K562 (cell line): ENCODE data around the gene IL20RB. TPM values are rescaled to one million over a fixed set of nuclear protein-coding genes. Genes with fewer than 3 reads are reported as not detected.

ENCODE experiments used
- ATAC-seq: fragments of 200-7000 bp; cut with Tn5 transposase; 3 replicates; pipeline ENCODE4 v1.9.1; 2020; ENCODE audit warnings: moderate library complexity
- BruUV-seq: library from RNA; stranded (reverse); fragments of 400-500 nt; replicated peaks from 2 replicates; lab custom pipeline; 2021; lab: Mats Ljungman, UMichigan
- CTCF ChIA-PET: fragments of 300-600 bp; formaldehyde crosslinking; extraction: SDS; loops from one replicate; lab custom pipeline; 2021; ENCODE audit warnings: low intra/inter-chr PET ratio; lab: Yijun Ruan, JAX
- POLR2A ChIA-PET: fragments of 300-600, 350-650 bp; sonication (Branson Sonifier 250); formaldehyde crosslinking; extraction: SDS; loops from one replicate; lab custom pipeline; 2021; ENCODE audit warnings: antibody characterized with exemption, inconsistent platforms; lab: Yijun Ruan, JAX
- DNase-seq, 4 experiments: peaks; one replicate each; pipeline versions ENCODE4 v3.0.0 to v3.0.0-alpha.2; 2011 to 2018; ENCODE audit warnings: low spot score in 3 of 4, mixed read lengths in 3 of 4; ENCODE audit errors: extremely low read depth in 1 of 4
- FAIRE-seq: peaks from 2 replicates; lab custom pipeline; 2011; peaks lifted over from hg19 to GRCh38; lab: Jason Lieb, UNC
- H2AFZ ChIP-seq: 2 replicates; pipeline ENCODE4 v1.6.0; 2011; ENCODE audit warnings: low read depth, low read length, control low read depth, inconsistent platforms
- H3K27ac ChIP-seq: fragments of 200-600 bp; 3 replicates; pipeline ENCODE4 v1.8.0; 2011; ENCODE audit warnings: low read depth, mild to moderate bottlenecking, control low read depth, inconsistent platforms, low read length, moderate library complexity, mixed read lengths; ENCODE audit errors: extremely low read depth
- H3K27me3 ChIP-seq, 2 experiments: fragments of 300-600 bp in 1 of 2; 2 replicates in 1 of 2; 3 replicates in 1 of 2; pipeline versions ENCODE4 v1.6.0 to v1.8.0; 2011; ENCODE audit warnings: inconsistent platforms in 2 of 2, low read length in 2 of 2, mild to moderate bottlenecking in 1 of 2, mixed read lengths in 1 of 2, moderate library complexity in 1 of 2; ENCODE audit not compliant: control insufficient read depth in 2 of 2, insufficient read depth in 2 of 2
- H3K36me3 ChIP-seq: fragments of 300-600 bp; 3 replicates; pipeline ENCODE4 v1.8.0; 2011; ENCODE audit warnings: mild to moderate bottlenecking, low read length, inconsistent platforms; ENCODE audit not compliant: control insufficient read depth, insufficient read depth
- H3K4me1 ChIP-seq, 2 experiments: fragments of 200-600 bp in 1 of 2; replicated peaks in 1 of 2; 2 replicates in 1 of 2; 3 replicates in 1 of 2; pipeline versions ENCODE4 v1.5.1 to v1.8.0; 2011; ENCODE audit warnings: inconsistent platforms in 2 of 2, low read length in 2 of 2, mild to moderate bottlenecking in 1 of 2, mixed read lengths in 1 of 2, moderate library complexity in 1 of 2; ENCODE audit not compliant: control insufficient read depth in 2 of 2, insufficient read depth in 2 of 2
- H3K4me2 ChIP-seq: 2 replicates; pipeline ENCODE4 v1.6.1; 2011; ENCODE audit warnings: low read length, control low read depth, inconsistent platforms, mixed read lengths; ENCODE audit not compliant: insufficient read depth
- H3K4me3 ChIP-seq: fragments of 200-600 bp; sonication (generic), shearing (Covaris generic); 2 replicates; pipeline ENCODE4 v1.5.1; 2016; ENCODE audit warnings: control low read depth, inconsistent platforms
- H3K79me2 ChIP-seq: fragments of 200-600 bp; 3 replicates; pipeline ENCODE4 v1.8.0; 2011; ENCODE audit warnings: low read length, inconsistent platforms; ENCODE audit not compliant: control insufficient read depth, insufficient read depth
- H3K9ac ChIP-seq, 2 experiments: 2 replicates each; pipeline versions ENCODE4 v1.6.0 to v1.6.1; 2011; ENCODE audit warnings: low read depth in 2 of 2, low read length in 2 of 2, control low read depth in 1 of 2, inconsistent platforms in 1 of 2, mild to moderate bottlenecking in 1 of 2, mixed read lengths in 1 of 2; ENCODE audit not compliant: insufficient read depth in 1 of 2
- H3K9me1 ChIP-seq: one replicate; pipeline ENCODE4 v1.6.0; 2011; ENCODE audit warnings: inconsistent platforms, mild to moderate bottlenecking, low read length, moderate library complexity; ENCODE audit not compliant: control insufficient read depth, insufficient read depth
- H3K9me3 ChIP-seq: replicated peaks from 2 replicates; pipeline ENCODE4 v1.5.1; 2011; ENCODE audit warnings: low read depth, low read length, inconsistent platforms; ENCODE audit not compliant: control insufficient read depth, insufficient read depth
- H4K20me1 ChIP-seq: replicated peaks from 2 replicates; pipeline ENCODE4 v1.6.1; 2011; ENCODE audit warnings: low read length, inconsistent platforms, mixed read lengths; ENCODE audit not compliant: control insufficient read depth, insufficient read depth
- ATF2 ChIP-seq: sonication (generic); formaldehyde crosslinking; IDR thresholded peaks from 2 replicates; pipeline ENCODE4 v1.8.1; 2022; ENCODE audit warnings: missing genetic modification reagents
- CCAR2 ChIP-seq: fragments of 200-400 bp; formaldehyde crosslinking; IDR thresholded peaks from 2 replicates; pipeline ENCODE4 v1.6.1; 2017; ENCODE audit warnings: mild to moderate bottlenecking, low read depth, low read length
- GATAD2A ChIP-seq: fragments of 450-650 bp; IDR thresholded peaks from 2 replicates; pipeline ENCODE4 v1.6.1; 2017
- HEY1 ChIP-seq: fragments of 250-450 bp; sonication (Bioruptor Pico); IDR thresholded peaks from 2 replicates; pipeline ENCODE4 v1.5.0; 2020; ENCODE audit warnings: mild to moderate bottlenecking, moderate library complexity, borderline replicate concordance
- NCOA4 ChIP-seq: fragments of 450-650 bp; IDR thresholded peaks from 2 replicates; pipeline ENCODE4 v1.6.1; 2018; ENCODE audit warnings: mild to moderate bottlenecking; ENCODE audit not compliant: partially characterized antibody
- POLR2B ChIP-seq: fragments of 450-650 bp; IDR thresholded peaks from 2 replicates; pipeline ENCODE4 v1.6.1; 2018; ENCODE audit warnings: low read depth; ENCODE audit not compliant: partially characterized antibody
- POLR3A ChIP-seq: IDR thresholded peaks from 2 replicates; pipeline ENCODE4 v1.6.1; 2011; ENCODE audit warnings: borderline replicate concordance, mild to moderate bottlenecking, moderate library complexity; ENCODE audit not compliant: insufficient read length, insufficient read depth; ENCODE audit errors: extremely low read depth
- RB1 ChIP-seq: fragments of 450-650 bp; IDR thresholded peaks from 2 replicates; pipeline ENCODE4 v1.6.1; 2017; ENCODE audit warnings: low read depth, mild to moderate bottlenecking
- SIN3B ChIP-seq: fragments of 450-650 bp; IDR thresholded peaks from 2 replicates; pipeline ENCODE4 v1.6.1; 2017; ENCODE audit warnings: low read depth, mild to moderate bottlenecking, moderate library complexity
- ZEB2 ChIP-seq: fragments of 450-650 bp; IDR thresholded peaks from 2 replicates; pipeline ENCODE4 v1.6.1; 2016
- ZFX ChIP-seq: sonication (generic); formaldehyde crosslinking; IDR thresholded peaks from 2 replicates; pipeline ENCODE4 v1.8.0; 2022; ENCODE audit warnings: mild to moderate bottlenecking, missing genetic modification reagents, moderate library complexity
- ZNF143 ChIP-seq: sonication (generic); formaldehyde crosslinking; IDR thresholded peaks from 2 replicates; pipeline ENCODE4 v1.9.0; 2022; ENCODE audit warnings: mild to moderate bottlenecking, missing genetic modification reagents
- ZNF449 ChIP-seq: fragments of 250-450 bp; sonication (Bioruptor Pico); IDR thresholded peaks from 2 replicates; pipeline ENCODE4 v1.8.0; 2022; ENCODE audit warnings: moderate library complexity, mild to moderate bottlenecking, inconsistent platforms
- in situ Hi-C: fragments of 300-500 bp; cut with MboI; formaldehyde crosslinking; loops from 4 replicates; pipeline ENCODE4 v1.15.0; 2018; ENCODE audit warnings: inconsistent platforms, mixed read lengths
- intact Hi-C: fragments of 100-400 bp; cut with micrococcal nuclease; formaldehyde crosslinking; loops from 2 replicates; pipeline ENCODE4 v1.14.2; 2022
- polyA plus RNA-seq, 8 experiments: library from polyadenylated mRNA; depleted of rRNA in 4 of 8; stranded (reverse) in 5 of 8; unstranded in 3 of 8; fragments of >200 nt; fragmentation: Nextera tagmentation in 2 of 8; fragmentation: Illumina TruSeq in 1 of 8; extraction: Ambion mirVana in 2 of 8; extraction: Trizol in 1 of 8; gene quantifications; 2 replicates each; pipeline versions ENCODE4 v1.2.1 to v1.2.3, GENCODE V29; 2011 to 2014; ENCODE audit warnings: inconsistent platforms in 1 of 8, missing spikeins in 1 of 8
- total RNA-seq, 7 experiments: library from RNA; depleted of rRNA in 6 of 7; stranded (reverse); fragments of >200 nt in 6 of 7; fragmentation: Illumina TruSeq in 2 of 7; extraction: Trizol in 2 of 7; gene quantifications; 2 replicates each; pipeline versions ENCODE4 v1.2.1 to v1.2.3, GENCODE V29; 2011 to 2021; ENCODE audit warnings: low replicate concordance in 1 of 7

IL20RB gene
- total and polyA plus RNA-seq, 9 of the 15 experiments (the other 6 are each of a cell fraction or from before 2014, with no cell fraction given), result 0.77 to 9.9 (median 6.1) TPM

GRCh38 chr3:136928240-136928639 is 29.5 kb upstream of the IL20RB start:
- POLR2A ChIA-PET, result no interaction called here
- BruUV-seq, result no TSS peak
- in situ Hi-C loops, result no loop called here

More at GRCh38 chr3:136928240-136928639, 29.5 kb upstream of the IL20RB start:
- Histone ChIP-seq H3K9me1 (no peaks in the 10 kb centered on the region), H3K27me3 (no peaks in the 10 kb centered on the region), H3K4me2 (no peak overlapping the region), H3K4me1 (no peaks in the 10 kb centered on the region), H3K9me3 (no peaks in the 10 kb centered on the region), H3K79me2 (peaks cover 33% of the 10 kb centered on the region), H4K20me1 (no peaks in the 10 kb centered on the region), H2AFZ (no peak overlapping the region), H3K36me3 (peaks cover 21% of the 10 kb centered on the region; the same call in 2 of the 3 replicates), H3K9ac (no peak overlapping the region), H3K4me3 (no peak overlapping the region), H3K27ac (no peak overlapping the region)
- DNase-seq, result no peak
- CTCF ChIA-PET, result interaction anchor here (0.6 kb wide), 1 partner anchor 658 kb away, joined by 4 read pairs; no protein-coding TSS in a partner anchor
- TF ChIP-seq HEY1 (no peak), POLR3A (no peak), GATAD2A (no peak), POLR2B (no peak), ZFX (CRISPR knock-in tag) (no peak), NCOA4 (no peak), ZNF449 (CRISPR knock-in tag) (no peak), SIN3B (no peak), ATF2 (CRISPR knock-in tag) (no peak), CCAR2 (no peak), ZNF143 (CRISPR knock-in tag) (no peak), ZEB2 (no peak), RB1 (no peak)
- no peak for ATAC-seq
- FAIRE-seq, result no peak
- intact Hi-C loops, result no loop called here
